Choroid plexus epithelial cell (primary cell): ENCODE data around the gene DNM1.

ENCODE experiments used
- DNase-seq: peaks from one replicate; pipeline ENCODE4 v3.0.0-alpha.2; 2010; ENCODE audit warnings: low read depth
- H3K4me3 ChIP-seq: 2 replicates; pipeline ENCODE4 v1.5.1; 2011; ENCODE audit warnings: low read depth, mild to moderate bottlenecking, control low read depth, low read length, moderate library complexity
- TF ChIP-seq, protein P1 (sequence below): conservative IDR thresholded peaks from 2 replicates; pipeline ENCODE4 v1.5.1; 2011; ENCODE audit warnings: low read depth, mild to moderate bottlenecking, control low read depth, inconsistent platforms, low read length, moderate library complexity

DNM1 gene

GRCh38 chr9:128282500-128282899 lies 79.3 kb downstream of the DNM1 start:
- TF ChIP-seq, protein P1, sequence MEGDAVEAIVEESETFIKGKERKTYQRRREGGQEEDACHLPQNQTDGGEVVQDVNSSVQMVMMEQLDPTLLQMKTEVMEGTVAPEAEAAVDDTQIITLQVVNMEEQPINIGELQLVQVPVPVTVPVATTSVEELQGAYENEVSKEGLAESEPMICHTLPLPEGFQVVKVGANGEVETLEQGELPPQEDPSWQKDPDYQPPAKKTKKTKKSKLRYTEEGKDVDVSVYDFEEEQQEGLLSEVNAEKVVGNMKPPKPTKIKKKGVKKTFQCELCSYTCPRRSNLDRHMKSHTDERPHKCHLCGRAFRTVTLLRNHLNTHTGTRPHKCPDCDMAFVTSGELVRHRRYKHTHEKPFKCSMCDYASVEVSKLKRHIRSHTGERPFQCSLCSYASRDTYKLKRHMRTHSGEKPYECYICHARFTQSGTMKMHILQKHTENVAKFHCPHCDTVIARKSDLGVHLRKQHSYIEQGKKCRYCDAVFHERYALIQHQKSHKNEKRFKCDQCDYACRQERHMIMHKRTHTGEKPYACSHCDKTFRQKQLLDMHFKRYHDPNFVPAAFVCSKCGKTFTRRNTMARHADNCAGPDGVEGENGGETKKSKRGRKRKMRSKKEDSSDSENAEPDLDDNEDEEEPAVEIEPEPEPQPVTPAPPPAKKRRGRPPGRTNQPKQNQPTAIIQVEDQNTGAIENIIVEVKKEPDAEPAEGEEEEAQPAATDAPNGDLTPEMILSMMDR: no peak
- H3K4me3 ChIP-seq: no peak overlapping the region
- DNase-seq: peak; percentile 34

GRCh38 chr9:128285033-128285784 lies 82.0 kb downstream of the DNM1 start:
- no peak for DNase-seq
- TF ChIP-seq, protein P1: no peak
- no peak overlapping the region for H3K4me3 ChIP-seq

DNA sequence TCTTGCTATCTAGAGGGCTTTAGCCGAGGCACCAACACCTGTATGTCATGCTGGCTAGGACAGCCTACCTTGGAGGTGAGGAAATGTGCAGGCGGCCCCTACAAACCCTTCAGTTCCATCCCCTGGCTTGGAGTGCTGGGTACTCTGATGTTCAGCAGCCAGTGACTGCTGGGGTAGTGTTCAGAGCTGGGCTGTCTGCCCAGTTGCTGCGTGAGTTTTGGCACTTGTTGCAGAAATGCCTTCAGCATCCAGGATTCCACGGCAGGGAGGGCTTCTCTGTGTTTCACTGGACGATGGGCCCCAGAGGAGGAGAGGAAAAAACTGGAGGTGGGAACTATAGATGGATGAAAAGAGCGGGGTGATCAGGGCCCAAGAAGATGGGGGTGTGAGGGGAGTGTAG lies 83.3 kb downstream of the DNM1 start:
- TF ChIP-seq, protein P1: no peak
- H3K4me3 ChIP-seq: no peak overlapping the region
- peak; percentile 68 for DNase-seq

DNA sequence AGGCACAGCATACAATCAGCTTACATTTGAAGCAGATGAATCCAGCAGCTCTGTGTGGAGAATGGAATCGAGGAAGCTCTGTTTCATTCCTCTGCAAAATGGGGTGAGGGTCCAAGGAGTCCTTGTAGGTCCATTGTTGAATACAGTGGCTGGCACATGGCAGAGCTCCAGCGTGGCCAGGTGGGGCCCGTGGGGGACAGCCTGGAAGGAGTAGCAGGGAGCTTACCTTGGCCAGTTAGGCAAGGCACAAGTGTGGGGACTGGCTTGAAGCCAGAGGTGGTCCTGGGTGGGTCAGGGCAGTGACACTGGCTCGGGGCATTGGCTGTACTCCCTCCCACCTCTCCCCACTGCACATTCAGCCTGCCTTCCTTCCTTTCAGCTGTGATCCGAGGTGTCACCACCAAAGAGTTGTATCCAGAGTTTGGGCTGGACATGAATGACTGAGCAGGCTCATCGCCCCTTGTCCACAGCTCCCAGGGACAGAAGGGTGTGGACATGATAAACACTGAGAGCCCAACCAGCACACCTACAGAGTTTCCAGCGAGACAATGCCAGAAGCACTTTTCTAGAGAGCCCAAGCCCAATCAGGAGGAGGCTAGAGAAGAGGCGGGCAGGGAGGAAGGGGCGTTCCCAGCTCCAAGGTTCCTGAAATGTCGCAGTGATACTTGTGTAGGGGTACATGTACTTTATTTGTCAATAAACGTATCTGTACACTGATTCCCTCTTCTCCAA lies 85.3 kb downstream of the DNM1 start:
- TF ChIP-seq, protein P1: no peak
- no peak for DNase-seq

GRCh38 chr9:128292009-128292408 lies 88.8 kb downstream of the DNM1 start:
- DNase-seq: no peak
- no peak overlapping the region for H3K4me3 ChIP-seq
- TF ChIP-seq, protein P1: no peak

More for the DNA sequence above, 85.3 kb downstream of the DNM1 start:
- H3K4me3 ChIP-seq: no peak overlapping the region

DNA sequence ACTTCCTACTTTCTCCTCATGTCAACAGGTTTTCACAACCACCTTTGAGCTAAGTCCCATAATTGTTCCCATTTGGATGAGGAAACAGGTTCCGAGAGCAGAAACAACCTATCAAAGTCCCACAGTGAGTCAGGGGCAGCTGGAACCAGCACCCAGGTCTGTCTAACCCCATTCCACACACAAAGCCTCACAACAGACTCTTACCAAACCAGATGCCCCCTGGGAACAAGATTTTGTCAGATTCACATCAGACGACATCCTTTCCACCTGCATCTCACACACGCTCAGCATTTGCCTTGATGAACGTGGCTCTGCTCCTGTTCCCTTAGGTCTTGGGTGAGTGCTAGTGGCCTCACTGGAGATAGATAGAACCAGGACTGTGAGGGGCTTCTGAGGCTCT lies 89.9 kb downstream of the DNM1 start:
- TF ChIP-seq, protein P1: no peak
- no peak for DNase-seq
- H3K4me3 ChIP-seq: no peak overlapping the region
